Fibroblast of lung (primary cell): ENCODE measurements around the gene CLEC16A. TPM values are rescaled to one million over a fixed set of nuclear protein-coding genes. Genes with fewer than 3 reads are reported as not detected.

ENCODE experiments used
- DNase-seq, 2 donors: peaks; one replicate each; pipeline versions ENCODE4 v3.0.0 to v3.0.0-alpha.2; 2010; ENCODE audit warnings: low read depth in 2 of 2
- H2AFZ ChIP-seq: 2 replicates; pipeline ENCODE4 v1.5.1; 2012; ENCODE audit warnings: low read length, control low read depth, inconsistent platforms
- H3K27ac ChIP-seq: 2 replicates; pipeline ENCODE4 v1.5.1; 2011; ENCODE audit warnings: low read length, control low read depth; ENCODE audit not compliant: insufficient read depth
- H3K27me3 ChIP-seq: 2 replicates; pipeline ENCODE4 v1.5.1; 2011; ENCODE audit warnings: mild to moderate bottlenecking, low read length; ENCODE audit not compliant: control insufficient read depth, insufficient read depth
- H3K36me3 ChIP-seq: 2 replicates; pipeline ENCODE4 v1.5.1; 2011; ENCODE audit warnings: low read length; ENCODE audit not compliant: control insufficient read depth, insufficient read depth
- H3K4me1 ChIP-seq: 2 replicates; pipeline ENCODE4 v1.5.1; 2011; ENCODE audit warnings: low read length; ENCODE audit not compliant: control insufficient read depth, insufficient read depth; ENCODE audit errors: extremely low read depth
- H3K4me2 ChIP-seq: 2 replicates; pipeline ENCODE4 v1.5.1; 2011; ENCODE audit warnings: low read length, control low read depth; ENCODE audit not compliant: insufficient read depth; ENCODE audit errors: extremely low read depth
- H3K4me3 ChIP-seq, 4 experiments: fragments of 200-600 bp in 1 of 4; sonication (generic) in 1 of 4; replicated peaks in 1 of 4; 2 replicates each; pipeline ENCODE4 v1.5.1; 2011 to 2016; ENCODE audit warnings: low read length in 4 of 4, low read depth in 3 of 4, mild to moderate bottlenecking in 3 of 4, control low read depth in 2 of 4, inconsistent platforms in 1 of 4, mixed read lengths in 1 of 4; ENCODE audit not compliant: insufficient read depth in 1 of 4; ENCODE audit errors: control extremely low read depth in 1 of 4
- H3K79me2 ChIP-seq: 2 replicates; pipeline ENCODE4 v1.5.1; 2012; ENCODE audit warnings: mild to moderate bottlenecking, low read length, inconsistent platforms; ENCODE audit not compliant: control insufficient read depth, insufficient read depth
- H3K9ac ChIP-seq: 2 replicates; pipeline ENCODE4 v1.5.1; 2011; ENCODE audit warnings: mild to moderate bottlenecking, low read length, control low read depth; ENCODE audit not compliant: insufficient read depth
- H3K9me3 ChIP-seq: 2 replicates; pipeline ENCODE4 v1.5.1; 2012; ENCODE audit warnings: low read depth, low read length; ENCODE audit not compliant: control insufficient read depth, insufficient read depth
- H4K20me1 ChIP-seq: 2 replicates; pipeline ENCODE4 v1.5.1; 2011; ENCODE audit warnings: low read length; ENCODE audit not compliant: control insufficient read depth, insufficient read depth; ENCODE audit errors: extremely low read depth
- EZH2 ChIP-seq: IDR thresholded peaks from 2 replicates; pipeline ENCODE4 v1.5.1; 2012; ENCODE audit warnings: low read length, control low read depth, mild to moderate bottlenecking; ENCODE audit errors: missing control alignments
- polyA plus RNA-seq, 2 donors: library from polyadenylated mRNA; depleted of rRNA in 1 of 2; stranded (reverse) in 1 of 2; unstranded in 1 of 2; fragments of >200 nt; gene quantifications; 2 replicates each; pipeline ENCODE4 v1.2.1, GENCODE V29; 2011 to 2012; ENCODE audit warnings: missing spikeins in 1 of 2
- total RNA-seq: library from RNA; depleted of rRNA; stranded (reverse); fragments of >200 nt; gene quantifications from 2 replicates; pipeline ENCODE4 v1.2.1, GENCODE V29; 2014
- TF ChIP-seq, protein P1 (sequence below), 2 donors: IDR thresholded peaks in 1 of 2; conservative IDR thresholded peaks in 1 of 2; 1 replicate in 1 of 2; 2 replicates in 1 of 2; pipeline ENCODE4 v1.5.1; 2011 to 2012; ENCODE audit warnings: low read length in 2 of 2, control low read depth in 1 of 2, inconsistent platforms in 1 of 2, low read depth in 1 of 2, mild to moderate bottlenecking in 1 of 2

Gene CLEC16A
- total and polyA plus RNA-seq, 2 donors (not counting 1 experiment from before 2014, with no cell fraction given), result 9.1 to 22.0 TPM

- Histone ChIP-seq H3K27ac (no peak overlapping the region), H3K4me3 (no peak overlapping the region), H4K20me1 (no peaks in the 10 kb centered on the region), H3K4me1 (no peaks in the 10 kb centered on the region), H3K27me3 (no peaks in the 10 kb centered on the region), H3K9me3 (no peaks in the 10 kb centered on the region), H3K36me3 (no peaks in the 10 kb centered on the region), H2AFZ (no peak overlapping the region), H3K79me2 (no peaks in the 10 kb centered on the region), H3K4me2 (no peak overlapping the region), H3K9ac (no peak overlapping the region)
- TF ChIP-seq, protein P1, sequence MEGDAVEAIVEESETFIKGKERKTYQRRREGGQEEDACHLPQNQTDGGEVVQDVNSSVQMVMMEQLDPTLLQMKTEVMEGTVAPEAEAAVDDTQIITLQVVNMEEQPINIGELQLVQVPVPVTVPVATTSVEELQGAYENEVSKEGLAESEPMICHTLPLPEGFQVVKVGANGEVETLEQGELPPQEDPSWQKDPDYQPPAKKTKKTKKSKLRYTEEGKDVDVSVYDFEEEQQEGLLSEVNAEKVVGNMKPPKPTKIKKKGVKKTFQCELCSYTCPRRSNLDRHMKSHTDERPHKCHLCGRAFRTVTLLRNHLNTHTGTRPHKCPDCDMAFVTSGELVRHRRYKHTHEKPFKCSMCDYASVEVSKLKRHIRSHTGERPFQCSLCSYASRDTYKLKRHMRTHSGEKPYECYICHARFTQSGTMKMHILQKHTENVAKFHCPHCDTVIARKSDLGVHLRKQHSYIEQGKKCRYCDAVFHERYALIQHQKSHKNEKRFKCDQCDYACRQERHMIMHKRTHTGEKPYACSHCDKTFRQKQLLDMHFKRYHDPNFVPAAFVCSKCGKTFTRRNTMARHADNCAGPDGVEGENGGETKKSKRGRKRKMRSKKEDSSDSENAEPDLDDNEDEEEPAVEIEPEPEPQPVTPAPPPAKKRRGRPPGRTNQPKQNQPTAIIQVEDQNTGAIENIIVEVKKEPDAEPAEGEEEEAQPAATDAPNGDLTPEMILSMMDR (conservative IDR thresholded peaks at IDR 0.05 in 1 of 2, IDR thresholded peaks at IDR 0.05 in 1 of 2; ENCODE audit: low read depth in 1 of 2, low read length in 2 of 2), result no peak
- no peak for TF ChIP-seq EZH2
- no peak for DNase-seq
Observed at GRCh38 chr16:10902999-10903398, 41.4 kb upstream of the CLEC16A start.

DNA sequence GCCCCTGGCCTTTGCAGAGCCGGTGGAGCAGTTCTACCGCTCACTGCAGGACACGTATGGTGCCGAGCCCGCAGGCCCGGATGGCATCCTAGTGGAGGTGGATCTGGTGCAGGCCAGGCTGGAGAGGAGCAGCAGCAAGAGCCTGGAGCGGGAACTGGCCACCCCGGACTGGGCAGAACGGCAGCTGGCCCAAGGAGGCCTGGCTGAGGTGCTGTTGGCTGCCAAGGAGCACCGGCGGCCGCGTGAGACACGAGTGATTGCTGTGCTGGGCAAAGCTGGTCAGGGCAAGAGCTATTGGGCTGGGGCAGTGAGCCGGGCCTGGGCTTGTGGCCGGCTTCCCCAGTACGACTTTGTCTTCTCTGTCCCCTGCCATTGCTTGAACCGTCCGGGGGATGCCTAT lies 37.9 kb upstream of the CLEC16A start:
- H3K4me2 ChIP-seq, result no peak overlapping the region
- peaks cover 12% of the 10 kb centered on the region for H3K27me3 ChIP-seq
- H3K9me3 ChIP-seq, result no peaks in the 10 kb centered on the region
- H3K27ac ChIP-seq, result no peak overlapping the region
- no peak for TF ChIP-seq EZH2
- TF ChIP-seq, protein P1 (conservative IDR thresholded peaks at IDR 0.05 in 1 of 2, IDR thresholded peaks at IDR 0.05 in 1 of 2; ENCODE audit: low read depth in 1 of 2, low read length in 2 of 2), result no peak
- no peaks in the 10 kb centered on the region for H3K36me3 ChIP-seq
- H4K20me1 ChIP-seq, result no peaks in the 10 kb centered on the region
- H3K79me2 ChIP-seq, result no peaks in the 10 kb centered on the region
- no peak overlapping the region for H2AFZ ChIP-seq
- no peak overlapping the region for H3K4me3 ChIP-seq
- H3K9ac ChIP-seq, result no peak overlapping the region
- no peak for DNase-seq
- no peaks in the 10 kb centered on the region for H3K4me1 ChIP-seq

- Histone ChIP-seq H4K20me1 (no peaks in the 10 kb centered on the region), H3K27ac (no peak overlapping the region), H3K9ac (no peak overlapping the region), H3K4me3 (no peak overlapping the region), H2AFZ (no peak overlapping the region), H3K79me2 (no peaks in the 10 kb centered on the region), H3K4me1 (no peaks in the 10 kb centered on the region), H3K27me3 (peaks cover 12% of the 10 kb centered on the region), H3K4me2 (no peak overlapping the region), H3K9me3 (no peaks in the 10 kb centered on the region), H3K36me3 (no peaks in the 10 kb centered on the region)
- no peak for TF ChIP-seq EZH2
- TF ChIP-seq, protein P1 (conservative IDR thresholded peaks at IDR 0.05 in 1 of 2, IDR thresholded peaks at IDR 0.05 in 1 of 2; ENCODE audit: low read depth in 1 of 2, low read length in 2 of 2), result no peak
- no peak for DNase-seq
Observed at GRCh38 chr16:10906914-10907756, 37.2 kb upstream of the CLEC16A start.
